ENCODE measurements around the gene DTD1. TPM values are rescaled to one million over a fixed set of nuclear protein-coding genes. Genes with fewer than 3 reads are reported as not detected.

DTD1 gene
- total RNA-seq, 5 donors from 2014 or later (not counting 1 experiment from before 2014, with no cell fraction given): 15.5 to 24.9 (median 22.0) TPM

GRCh38 chr20:18672834-18673233 lies 85.0 kb downstream of the DTD1 start:
- WGBS (ENCODE audit: insufficient coverage): 98% methylated on average over 9 of the region's 9 CpGs
- ATAC-seq (replicated peaks in 1 of 4) (no peak), DNase-seq (no peak)
- Mint-ChIP-seq H3K27me3 (no peaks in the 10 kb centered on the region), H3K36me3 (peaks cover 20% of the 10 kb centered on the region), H3K4me1 (peaks cover 0 to 8% (median 4%) of the 10 kb centered on the region in 3 donors), H3K27ac (no peak overlapping the region), H3K4me3 (no peak overlapping the region), H3K9me3 (no peaks in the 10 kb centered on the region)
- CTCF ChIA-PET: no interaction called here
- H3K4me1 ChIP-seq (ENCODE audit: control insufficient read depth in 1 of 2, extremely low read depth in 1 of 2, insufficient read depth in 2 of 2, low read length in 2 of 2): no peaks in the 10 kb centered on the region
- H3K27me3 ChIP-seq (replicated peaks in 1 of 2; ENCODE audit: control insufficient read depth in 2 of 2, extremely low read depth in 1 of 2, insufficient read depth in 2 of 2, low read length in 1 of 2): no peaks in the 10 kb centered on the region
- H3K9me3 ChIP-seq: no peaks in the 10 kb centered on the region
- H3K27ac ChIP-seq (ENCODE audit: low read length): no peak overlapping the region
- H3K4me3 ChIP-seq (ENCODE audit: control insufficient read depth in 1 of 2, extremely low read depth in 1 of 2, low read length in 1 of 2): no peak overlapping the region
- H3K36me3 ChIP-seq (ENCODE audit: control insufficient read depth in 2 of 2, extremely low read depth in 1 of 2, insufficient read depth in 1 of 2, low read length in 1 of 2): peaks cover 0 to 4% of the 10 kb centered on the region in 2 donors
- POLR2A ChIA-PET: interaction anchor here in 1 of 2 donors (0.5 kb wide), 1 partner anchor 1099 kb away, joined by 6 read pairs; no protein-coding TSS in a partner anchor

GRCh38 chr20:18676396-18676795 lies 88.5 kb downstream of the DTD1 start:
- Mint-ChIP-seq H3K27ac (no peak overlapping the region), H3K4me1 (peaks cover 17 to 24% (median 19%) of the 10 kb centered on the region in 3 donors), H3K4me3 (no peak overlapping the region), H3K9me3 (no peaks in the 10 kb centered on the region), H3K36me3 (peaks cover 17% of the 10 kb centered on the region), H3K27me3 (no peaks in the 10 kb centered on the region)
- no peak overlapping the region for H3K4me3 ChIP-seq (ENCODE audit: control insufficient read depth in 1 of 2, extremely low read depth in 1 of 2, low read length in 1 of 2)
- H3K9me3 ChIP-seq: no peaks in the 10 kb centered on the region
- POLR2A ChIA-PET: interaction anchor here in 1 of 2 donors (0.5 kb wide), 1 partner anchor 64 kb away, joined by 3 read pairs; no protein-coding TSS in a partner anchor
- no peaks in the 10 kb centered on the region for H3K36me3 ChIP-seq (ENCODE audit: control insufficient read depth in 2 of 2, extremely low read depth in 1 of 2, insufficient read depth in 1 of 2, low read length in 1 of 2)
- WGBS (ENCODE audit: insufficient coverage): 91% methylated on average over 6 of the region's 7 CpGs
- ATAC-seq (replicated peaks in 1 of 4) (no peak), DNase-seq (no peak)
- no peak overlapping the region for H3K27ac ChIP-seq (ENCODE audit: low read length)
- CTCF ChIA-PET: no interaction called here
- H3K27me3 ChIP-seq (replicated peaks in 1 of 2; ENCODE audit: control insufficient read depth in 2 of 2, extremely low read depth in 1 of 2, insufficient read depth in 2 of 2, low read length in 1 of 2): no peaks in the 10 kb centered on the region
- no peaks in the 10 kb centered on the region for H3K4me1 ChIP-seq (ENCODE audit: control insufficient read depth in 1 of 2, extremely low read depth in 1 of 2, insufficient read depth in 2 of 2, low read length in 2 of 2)

GRCh38 chr20:18677126-18677525 lies 89.3 kb downstream of the DTD1 start:
- Histone ChIP-seq H3K9me3 (no peaks in the 10 kb centered on the region), H3K36me3 (ENCODE audit: control insufficient read depth in 2 of 2, extremely low read depth in 1 of 2, insufficient read depth in 1 of 2, low read length in 1 of 2) (no peaks in the 10 kb centered on the region), H3K27ac (ENCODE audit: low read length) (no peak overlapping the region), H3K4me3 (ENCODE audit: control insufficient read depth in 1 of 2, extremely low read depth in 1 of 2, low read length in 1 of 2) (no peak overlapping the region), H3K4me1 (ENCODE audit: control insufficient read depth in 1 of 2, extremely low read depth in 1 of 2, insufficient read depth in 2 of 2, low read length in 2 of 2) (no peaks in the 10 kb centered on the region), H3K27me3 (replicated peaks in 1 of 2; ENCODE audit: control insufficient read depth in 2 of 2, extremely low read depth in 1 of 2, insufficient read depth in 2 of 2, low read length in 1 of 2) (no peaks in the 10 kb centered on the region)
- Mint-ChIP-seq H3K27me3 (no peaks in the 10 kb centered on the region), H3K4me3 (no peak overlapping the region), H3K9me3 (no peaks in the 10 kb centered on the region), H3K27ac (no peak overlapping the region), H3K4me1 (peaks cover 19 to 23% (median 21%) of the 10 kb centered on the region in 3 donors), H3K36me3 (peaks cover 22% of the 10 kb centered on the region)
- WGBS (ENCODE audit: insufficient coverage): no CpG with 5 or more reads among the region's 4 CpGs
- POLR2A ChIA-PET: no interaction called here
- DNase-seq (no peak), ATAC-seq (replicated peaks in 1 of 4) (no peak)
- CTCF ChIA-PET: interaction anchor here in 1 of 2 donors (0.6 kb wide), 1 partner anchor 976 kb away, joined by 3 read pairs; no protein-coding TSS in a partner anchor

- ChIA-PET CTCF (interaction anchor here in 1 of 2 donors (0.5 kb wide), 1 partner anchor 1246 kb away, joined by 3 read pairs; no protein-coding TSS in a partner anchor), POLR2A (no interaction called here)
- Mint-ChIP-seq H3K36me3 (peaks cover 24% of the 10 kb centered on the region), H3K4me3 (no peak overlapping the region), H3K27me3 (no peaks in the 10 kb centered on the region), H3K9me3 (no peaks in the 10 kb centered on the region), H3K27ac (no peak overlapping the region), H3K4me1 (peaks cover 21 to 23% (median 22%) of the 10 kb centered on the region in 3 donors)
- no peaks in the 10 kb centered on the region for H3K9me3 ChIP-seq
- H3K4me3 ChIP-seq (ENCODE audit: control insufficient read depth in 1 of 2, extremely low read depth in 1 of 2, low read length in 1 of 2): no peak overlapping the region
- no peaks in the 10 kb centered on the region for H3K4me1 ChIP-seq (ENCODE audit: control insufficient read depth in 1 of 2, extremely low read depth in 1 of 2, insufficient read depth in 2 of 2, low read length in 2 of 2)
- ATAC-seq (replicated peaks in 1 of 4) (no peak), DNase-seq (peak in 3 of 35 experiments; percentile 3 to 10 (median 5))
- WGBS (ENCODE audit: insufficient coverage): no CpG with 5 or more reads among the region's 10 CpGs
- H3K36me3 ChIP-seq (ENCODE audit: control insufficient read depth in 2 of 2, extremely low read depth in 1 of 2, insufficient read depth in 1 of 2, low read length in 1 of 2): no peaks in the 10 kb centered on the region
- H3K27me3 ChIP-seq (replicated peaks in 1 of 2; ENCODE audit: control insufficient read depth in 2 of 2, extremely low read depth in 1 of 2, insufficient read depth in 2 of 2, low read length in 1 of 2): no peaks in the 10 kb centered on the region
- H3K27ac ChIP-seq (ENCODE audit: low read length): no peak overlapping the region
Observed at GRCh38 chr20:18678549-18679419, 90.9 kb downstream of the DTD1 start.

- Histone ChIP-seq H3K4me1 (ENCODE audit: control insufficient read depth in 1 of 2, extremely low read depth in 1 of 2, insufficient read depth in 2 of 2, low read length in 2 of 2) (no peaks in the 10 kb centered on the region), H3K4me3 (ENCODE audit: control insufficient read depth in 1 of 2, extremely low read depth in 1 of 2, low read length in 1 of 2) (no peak overlapping the region), H3K27ac (ENCODE audit: low read length) (no peak overlapping the region), H3K36me3 (ENCODE audit: control insufficient read depth in 2 of 2, extremely low read depth in 1 of 2, insufficient read depth in 1 of 2, low read length in 1 of 2) (no peaks in the 10 kb centered on the region), H3K9me3 (no peaks in the 10 kb centered on the region), H3K27me3 (replicated peaks in 1 of 2; ENCODE audit: control insufficient read depth in 2 of 2, extremely low read depth in 1 of 2, insufficient read depth in 2 of 2, low read length in 1 of 2) (no peaks in the 10 kb centered on the region)
- no peak overlapping the region for H3K4me3 Mint-ChIP-seq
- H3K36me3 Mint-ChIP-seq: peaks cover 25% of the 10 kb centered on the region
- ATAC-seq (replicated peaks in 1 of 4) (no peak), DNase-seq (no peak)
- H3K4me1 Mint-ChIP-seq: peaks cover 10 to 16% (median 13%) of the 10 kb centered on the region in 3 donors
- no peaks in the 10 kb centered on the region for H3K27me3 Mint-ChIP-seq
- ChIA-PET CTCF (no interaction called here), POLR2A (no interaction called here)
- no peaks in the 10 kb centered on the region for H3K9me3 Mint-ChIP-seq
- no peak overlapping the region for H3K27ac Mint-ChIP-seq
Observed at GRCh38 chr20:18683839-18684238, 96.0 kb downstream of the DTD1 start.

GRCh38 chr20:18684775-18685174 lies 96.9 kb downstream of the DTD1 start:
- no peaks in the 10 kb centered on the region for H3K4me1 ChIP-seq (ENCODE audit: control insufficient read depth in 1 of 2, extremely low read depth in 1 of 2, insufficient read depth in 2 of 2, low read length in 2 of 2)
- ChIA-PET CTCF (no interaction called here), POLR2A (no interaction called here)
- Mint-ChIP-seq H3K27me3 (no peaks in the 10 kb centered on the region), H3K9me3 (no peaks in the 10 kb centered on the region), H3K4me3 (no peak overlapping the region), H3K4me1 (peaks cover 4 to 12% (median 5%) of the 10 kb centered on the region in 3 donors), H3K36me3 (peaks cover 24% of the 10 kb centered on the region), H3K27ac (no peak overlapping the region)
- no peak for ATAC-seq (replicated peaks in 1 of 4)
- H3K27me3 ChIP-seq (replicated peaks in 1 of 2; ENCODE audit: control insufficient read depth in 2 of 2, extremely low read depth in 1 of 2, insufficient read depth in 2 of 2, low read length in 1 of 2): no peaks in the 10 kb centered on the region
- H3K9me3 ChIP-seq: no peaks in the 10 kb centered on the region
- WGBS (ENCODE audit: insufficient coverage): 100% methylated on average over 2 of the region's 2 CpGs
- no peaks in the 10 kb centered on the region for H3K36me3 ChIP-seq (ENCODE audit: control insufficient read depth in 2 of 2, extremely low read depth in 1 of 2, insufficient read depth in 1 of 2, low read length in 1 of 2)
- no peak overlapping the region for H3K27ac ChIP-seq (ENCODE audit: low read length)
- H3K4me3 ChIP-seq (ENCODE audit: control insufficient read depth in 1 of 2, extremely low read depth in 1 of 2, low read length in 1 of 2): no peak overlapping the region
- no peak for DNase-seq

All from T-cell (primary cell).